Thymus (tissue), 11 donors: Measurements from ENCODE around the gene FBP1. TPM values are rescaled to one million over a fixed set of nuclear protein-coding genes. Genes with fewer than 3 reads are reported as not detected.
"Not testable (repeated sequence)": the region's sequence is repeated elsewhere in the genome, so short reads cannot be mapped to it uniquely, and the experiment has no call there.

Source experiments
- DNase-seq, 9 donors: peaks; one replicate each; pipeline ENCODE4 v3.0.0-alpha.2; 2013; ENCODE audit warnings: low spot score in 9 of 9, low read depth in 6 of 9, missing footprints in 1 of 9
- H3K27ac ChIP-seq, 2 donors: one replicate each; pipeline ENCODE4 v1.5.1; 2013; ENCODE audit warnings: control low read depth in 1 of 2, low read depth in 1 of 2, low read length in 1 of 2, mild to moderate bottlenecking in 1 of 2, moderate library complexity in 1 of 2
- H3K27me3 ChIP-seq, 2 donors: one replicate each; pipeline ENCODE4 v1.5.1; 2013; ENCODE audit warnings: low read length in 1 of 2; ENCODE audit not compliant: control insufficient read depth in 2 of 2, insufficient read depth in 1 of 2
- H3K36me3 ChIP-seq, 2 donors: one replicate each; pipeline ENCODE4 v1.5.1; 2013; ENCODE audit warnings: low read length in 1 of 2, mild to moderate bottlenecking in 1 of 2, moderate library complexity in 1 of 2; ENCODE audit not compliant: control insufficient read depth in 2 of 2, insufficient read depth in 2 of 2
- H3K4me1 ChIP-seq, 2 donors: one replicate each; pipeline ENCODE4 v1.5.1; 2013; ENCODE audit warnings: low read length in 2 of 2; ENCODE audit not compliant: control insufficient read depth in 2 of 2, insufficient read depth in 2 of 2
- H3K4me3 ChIP-seq, 2 donors: one replicate each; pipeline ENCODE4 v1.5.1; 2013; ENCODE audit warnings: low read length in 2 of 2, control low read depth in 1 of 2, mild to moderate bottlenecking in 1 of 2
- H3K9me3 ChIP-seq, 2 donors: one replicate each; pipeline ENCODE4 v1.5.1; 2013; ENCODE audit warnings: low read length in 1 of 2, mild to moderate bottlenecking in 1 of 2; ENCODE audit not compliant: control insufficient read depth in 2 of 2, insufficient read depth in 1 of 2
- WGBS: extraction: QIAGEN DNeasy Blood & Tissue Kit; methylation state at CpG from one replicate; pipeline ENCODE4 v1.1.7; 2013; 5-methylcytosine and 5-hydroxymethylcytosine counted together
- polyA plus RNA-seq: library from polyadenylated mRNA; stranded (reverse); fragments of 200-250 nt; gene quantifications from one replicate; pipeline ENCODE4 v1.2.3, GENCODE V29; 2013
- total RNA-seq: library from RNA; stranded (reverse); fragments of 120-200 nt; gene quantifications from one replicate; pipeline ENCODE4 v1.2.4, GENCODE V29; 2013
- donor health status: healthy.

Gene FBP1
- total and polyA plus RNA-seq, 2 donors, result 0.76 to 10.2 TPM

GRCh38 chr9:94581728-94582127 is 57.6 kb downstream of the FBP1 start:
- Histone ChIP-seq H3K36me3 (no peaks in the 10 kb centered on the region), H3K4me1 (peaks cover 0 to 8% of the 10 kb centered on the region in 2 donors), H3K4me3 (no peak overlapping the region), H3K27ac (no peak overlapping the region), H3K27me3 (peaks cover 0 to 2% of the 10 kb centered on the region in 2 donors), H3K9me3 (no peaks in the 10 kb centered on the region)
- WGBS, result 93% methylated on average over 5 of the region's 5 CpGs
- DNase-seq, result no peak

- H3K27me3 ChIP-seq, result no peaks in the 10 kb centered on the region
- H3K4me3 ChIP-seq, result no peak overlapping the region
- no peak for DNase-seq
- no peaks in the 10 kb centered on the region for H3K4me1 ChIP-seq
- no peaks in the 10 kb centered on the region for H3K36me3 ChIP-seq
- no peaks in the 10 kb centered on the region for H3K9me3 ChIP-seq
- no peak overlapping the region for H3K27ac ChIP-seq
- WGBS, result 82% methylated on average over 2 of the region's 2 CpGs
Measured at GRCh38 chr9:94577571-94577970, 61.7 kb downstream of the FBP1 start.

- no peak overlapping the region for H3K4me3 ChIP-seq
- H3K36me3 ChIP-seq, result no peaks in the 10 kb centered on the region
- no peaks in the 10 kb centered on the region for H3K9me3 ChIP-seq
- no peak overlapping the region for H3K27ac ChIP-seq
- no peaks in the 10 kb centered on the region for H3K27me3 ChIP-seq
- no peak for DNase-seq
- H3K4me1 ChIP-seq, result no peaks in the 10 kb centered on the region
- WGBS, result 56% methylated on average over 1 of the region's 1 CpG
Measured at GRCh38 chr9:94577036-94577435, 62.3 kb downstream of the FBP1 start.

- Histone ChIP-seq H3K9me3 (no peaks in the 10 kb centered on the region), H3K27me3 (peaks cover 0 to 2% of the 10 kb centered on the region in 2 donors), H3K36me3 (no peaks in the 10 kb centered on the region), H3K4me1 (no peaks in the 10 kb centered on the region), H3K4me3 (no peak overlapping the region), H3K27ac (no peak overlapping the region)
- no peak for DNase-seq
- 83% methylated on average over 2 of the region's 2 CpGs for WGBS
Measured at GRCh38 chr9:94576131-94576530, 63.2 kb downstream of the FBP1 start.

- no peak for DNase-seq
- Histone ChIP-seq H3K27me3 (peaks cover 0 to 4% of the 10 kb centered on the region in 2 donors), H3K9me3 (no peaks in the 10 kb centered on the region), H3K4me3 (no peak overlapping the region), H3K27ac (no peak overlapping the region), H3K4me1 (no peaks in the 10 kb centered on the region), H3K36me3 (no peaks in the 10 kb centered on the region)
- WGBS, result 96% methylated on average over 17 of the region's 17 CpGs
Measured at GRCh38 chr9:94568972-94569712, 70.2 kb downstream of the FBP1 start.

- Histone ChIP-seq H3K4me1 (no peaks in the 10 kb centered on the region), H3K4me3 (no peak overlapping the region), H3K27ac (no peak overlapping the region), H3K9me3 (no peaks in the 10 kb centered on the region), H3K27me3 (peaks cover 0 to 4% of the 10 kb centered on the region in 2 donors), H3K36me3 (no peaks in the 10 kb centered on the region)
- WGBS, result 78% methylated on average over 3 of the region's 3 CpGs
- no peak for DNase-seq
Measured at GRCh38 chr9:94568250-94568889, 70.9 kb downstream of the FBP1 start.

- Histone ChIP-seq H3K36me3 (no peaks in the 10 kb centered on the region), H3K27ac (no peak overlapping the region), H3K27me3 (peaks cover 0 to 6% of the 10 kb centered on the region in 2 donors), H3K4me3 (no peak overlapping the region), H3K9me3 (no peaks in the 10 kb centered on the region), H3K4me1 (no peaks in the 10 kb centered on the region)
- DNase-seq, result no peak
- 93% methylated on average over 2 of the region's 2 CpGs for WGBS
Measured at GRCh38 chr9:94567271-94567670, 72.0 kb downstream of the FBP1 start.

- Histone ChIP-seq H3K4me3 (no peak overlapping the region), H3K9me3 (no peaks in the 10 kb centered on the region), H3K36me3 (no peaks in the 10 kb centered on the region), H3K27ac (no peak overlapping the region), H3K27me3 (peaks cover 0 to 4% of the 10 kb centered on the region in 2 donors), H3K4me1 (no peaks in the 10 kb centered on the region)
- DNase-seq, result no peak
Measured at GRCh38 chr9:94566550-94566949, 72.8 kb downstream of the FBP1 start.

GRCh38 chr9:94564279-94564678 is 75.0 kb downstream of the FBP1 start:
- 74% methylated on average over 3 of the region's 3 CpGs for WGBS
- H3K4me3 ChIP-seq, H3K36me3 ChIP-seq, H3K27ac ChIP-seq, DNase-seq, H3K4me1 ChIP-seq, H3K27me3 ChIP-seq, H3K9me3 ChIP-seq: not testable (repeated sequence)
